ENCODE data around the gene TRPC4AP. TPM values are rescaled to one million over a fixed set of nuclear protein-coding genes. Genes with fewer than 3 reads are reported as not detected.
A peak's percentile ranks its signal among the peaks of the same experiment; 100 is the strongest.

The TRPC4AP gene
- total RNA-seq, 3 donors from 2014 or later = 49.6 to 60.5 (median 53.8) TPM

DNA sequence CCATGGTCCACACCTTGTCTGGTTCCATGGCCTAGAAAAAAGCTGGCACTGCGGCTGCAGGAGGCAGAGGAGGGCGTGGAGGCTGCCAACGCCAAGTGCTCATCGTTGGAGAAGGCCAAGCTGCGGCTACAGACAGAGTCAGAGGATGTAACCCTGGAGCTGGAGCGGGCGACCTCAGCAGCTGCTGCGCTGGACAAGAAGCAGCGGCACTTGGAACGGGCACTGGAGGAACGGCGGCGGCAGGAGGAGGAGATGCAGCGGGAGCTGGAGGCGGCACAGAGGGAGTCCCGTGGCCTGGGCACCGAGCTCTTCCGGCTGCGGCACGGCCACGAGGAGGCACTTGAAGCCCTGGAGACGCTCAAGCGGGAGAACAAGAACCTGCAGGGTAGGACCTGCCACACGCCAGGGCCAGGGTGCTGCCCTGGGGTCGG, 93.6 kb downstream of the TRPC4AP start:
- H3K4me3 ChIP-seq = no peak overlapping the region
- DNase-seq (peak in 1 of 3 donors; percentile 33), ATAC-seq (no peak)
- H3K9me3 ChIP-seq = no peaks in the 10 kb centered on the region
- TF ChIP-seq, protein P1, sequence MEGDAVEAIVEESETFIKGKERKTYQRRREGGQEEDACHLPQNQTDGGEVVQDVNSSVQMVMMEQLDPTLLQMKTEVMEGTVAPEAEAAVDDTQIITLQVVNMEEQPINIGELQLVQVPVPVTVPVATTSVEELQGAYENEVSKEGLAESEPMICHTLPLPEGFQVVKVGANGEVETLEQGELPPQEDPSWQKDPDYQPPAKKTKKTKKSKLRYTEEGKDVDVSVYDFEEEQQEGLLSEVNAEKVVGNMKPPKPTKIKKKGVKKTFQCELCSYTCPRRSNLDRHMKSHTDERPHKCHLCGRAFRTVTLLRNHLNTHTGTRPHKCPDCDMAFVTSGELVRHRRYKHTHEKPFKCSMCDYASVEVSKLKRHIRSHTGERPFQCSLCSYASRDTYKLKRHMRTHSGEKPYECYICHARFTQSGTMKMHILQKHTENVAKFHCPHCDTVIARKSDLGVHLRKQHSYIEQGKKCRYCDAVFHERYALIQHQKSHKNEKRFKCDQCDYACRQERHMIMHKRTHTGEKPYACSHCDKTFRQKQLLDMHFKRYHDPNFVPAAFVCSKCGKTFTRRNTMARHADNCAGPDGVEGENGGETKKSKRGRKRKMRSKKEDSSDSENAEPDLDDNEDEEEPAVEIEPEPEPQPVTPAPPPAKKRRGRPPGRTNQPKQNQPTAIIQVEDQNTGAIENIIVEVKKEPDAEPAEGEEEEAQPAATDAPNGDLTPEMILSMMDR (IDR thresholded peaks at IDR 0.05) = no peak
- peaks cover 4% of the 10 kb centered on the region for H3K4me1 ChIP-seq (ENCODE audit: low read depth)
- intact Hi-C loops (cut with DNase I, micrococcal nuclease) = no loop called here
- H3K36me3 ChIP-seq (ENCODE audit: low read depth) = peaks cover 14% of the 10 kb centered on the region

DNA sequence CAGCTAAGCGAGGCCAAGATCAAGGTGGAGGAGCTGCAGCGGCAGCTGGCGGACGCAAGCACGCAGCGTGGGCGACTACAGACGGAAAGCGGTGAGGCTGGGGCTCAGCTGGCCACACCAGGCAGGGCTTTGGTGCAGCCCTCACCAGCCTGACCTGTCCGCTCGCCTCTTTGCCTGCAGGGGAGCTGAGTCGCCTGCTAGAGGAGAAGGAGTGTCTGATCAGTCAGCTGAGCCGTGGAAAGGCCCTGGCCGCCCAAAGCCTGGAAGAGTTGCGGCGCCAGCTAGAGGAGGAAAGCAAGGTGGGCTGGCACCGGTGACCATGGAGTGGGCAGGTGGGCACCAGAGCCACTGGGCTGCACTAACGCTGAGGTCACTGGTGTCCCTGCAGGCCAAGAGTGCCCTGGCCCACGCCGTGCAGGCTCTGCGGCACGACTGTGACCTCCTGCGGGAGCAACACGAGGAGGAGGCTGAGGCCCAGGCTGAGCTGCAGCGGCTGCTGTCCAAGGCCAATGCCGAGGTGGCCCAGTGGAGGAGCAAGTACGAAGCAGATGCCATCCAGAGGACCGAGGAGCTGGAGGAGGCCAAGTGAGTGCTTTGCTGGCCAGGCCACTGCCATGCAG, 94.2 kb downstream of the TRPC4AP start:
- Histone ChIP-seq H3K4me1 (ENCODE audit: low read depth) (peaks cover 4% of the 10 kb centered on the region), H3K36me3 (ENCODE audit: low read depth) (peaks cover 9% of the 10 kb centered on the region), H3K4me3 (no peak overlapping the region), H3K9me3 (no peaks in the 10 kb centered on the region)
- TF ChIP-seq, protein P1 (IDR thresholded peaks at IDR 0.05) = no peak
- intact Hi-C loops (cut with DNase I, micrococcal nuclease) = no loop called here
- DNase-seq (peak in 1 of 3 donors; percentile 48), ATAC-seq (no peak)

DNA sequence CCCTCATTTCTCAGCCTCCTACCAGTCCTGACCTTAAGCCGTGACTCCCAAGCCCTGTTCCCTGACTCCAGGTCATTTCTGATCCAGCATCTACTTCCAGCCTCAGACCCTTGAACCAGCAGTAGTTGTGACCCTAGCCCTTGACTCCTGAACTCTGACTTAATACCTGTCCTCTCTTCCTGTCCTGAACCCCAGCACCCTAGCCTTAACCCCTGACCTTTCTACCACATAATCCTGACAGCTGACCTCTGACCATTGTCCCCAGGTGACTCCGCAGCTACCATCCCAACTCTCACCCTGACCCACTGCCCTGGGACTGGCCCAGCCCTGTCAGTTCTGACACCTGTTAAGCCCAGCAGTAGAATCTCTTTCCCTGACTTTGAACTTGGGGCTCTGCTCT, 94.8 kb downstream of the TRPC4AP start:
- TF ChIP-seq, protein P1 (IDR thresholded peaks at IDR 0.05) = no peak
- Histone ChIP-seq H3K36me3 (ENCODE audit: low read depth) (peaks cover 6% of the 10 kb centered on the region), H3K9me3 (no peaks in the 10 kb centered on the region), H3K4me1 (ENCODE audit: low read depth) (peaks cover 4% of the 10 kb centered on the region), H3K4me3 (no peak overlapping the region)
- intact Hi-C loops (cut with DNase I, micrococcal nuclease) = no loop called here
- ATAC-seq (no peak), DNase-seq (peak in 1 of 3 donors; percentile 7)

DNA sequence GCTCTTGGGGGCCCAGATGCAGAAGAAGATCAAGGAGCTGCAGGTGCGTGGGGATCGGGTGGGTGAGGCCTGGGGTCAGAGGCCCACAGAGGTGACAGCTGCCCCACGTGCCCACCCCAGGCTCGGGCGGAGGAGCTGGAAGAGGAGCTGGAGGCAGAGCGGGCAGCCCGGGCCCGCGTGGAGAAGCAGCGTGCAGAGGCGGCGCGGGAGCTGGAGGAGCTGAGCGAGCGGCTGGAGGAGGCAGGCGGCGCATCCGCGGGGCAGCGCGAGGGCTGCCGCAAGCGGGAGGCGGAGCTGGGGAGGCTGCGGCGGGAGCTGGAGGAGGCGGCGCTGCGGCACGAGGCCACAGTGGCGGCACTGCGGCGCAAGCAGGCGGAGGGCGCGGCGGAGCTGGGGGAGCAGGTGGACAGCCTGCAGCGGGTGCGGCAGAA, 95.5 kb downstream of the TRPC4AP start:
- intact Hi-C loops (cut with DNase I, micrococcal nuclease) = no loop called here
- no peak overlapping the region for H3K4me3 ChIP-seq
- DNase-seq = peak; percentile 59 to 85 (median 67)

DNA sequence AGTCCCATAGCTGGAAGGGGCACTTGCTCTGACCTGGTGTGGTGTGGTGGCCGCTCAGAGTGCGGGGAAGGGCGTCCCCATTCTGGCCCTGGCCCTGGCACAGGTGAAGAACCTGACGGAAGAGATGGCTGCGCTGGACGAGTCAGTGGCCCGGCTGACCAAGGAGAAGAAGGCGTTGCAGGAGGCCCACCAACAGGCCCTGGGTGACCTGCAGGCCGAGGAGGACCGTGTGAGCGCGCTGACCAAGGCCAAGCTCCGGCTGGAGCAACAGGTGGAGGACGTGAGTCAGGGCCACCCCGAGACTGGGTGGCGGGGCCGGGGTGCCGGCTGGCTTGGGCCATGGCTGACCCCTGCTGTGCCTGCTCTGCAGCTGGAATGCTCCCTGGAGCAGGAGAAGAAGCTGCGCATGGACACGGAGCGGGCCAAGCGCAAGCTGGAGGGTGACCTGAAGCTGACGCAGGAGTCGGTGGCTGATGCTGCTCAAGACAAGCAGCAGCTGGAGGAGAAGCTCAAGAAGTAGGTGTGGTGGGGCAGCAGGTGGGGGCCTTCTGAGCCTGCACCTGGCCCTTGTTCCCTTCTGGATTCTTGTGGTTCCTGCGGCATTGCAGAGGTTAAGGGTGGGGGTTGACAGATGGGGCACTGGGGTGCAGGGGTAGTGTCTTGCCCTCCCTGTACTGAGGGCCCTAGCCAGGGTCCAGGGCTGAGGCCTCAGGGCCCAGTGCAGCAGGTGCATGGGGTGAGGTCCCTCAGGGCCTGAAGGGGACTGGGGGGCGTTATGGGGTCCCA, 96.2 kb downstream of the TRPC4AP start:
- intact Hi-C loops (cut with DNase I, micrococcal nuclease) = no loop called here
- H3K4me3 ChIP-seq = no peak overlapping the region
- peaks cover 4% of the 10 kb centered on the region for H3K4me1 ChIP-seq (ENCODE audit: low read depth)
- TF ChIP-seq, protein P1 (IDR thresholded peaks at IDR 0.05) = no peak
- ATAC-seq (peak; percentile 1), DNase-seq (peak in 1 of 3 donors; percentile 40)
- H3K36me3 ChIP-seq (ENCODE audit: low read depth) = peaks cover 5% of the 10 kb centered on the region
- H3K9me3 ChIP-seq = no peaks in the 10 kb centered on the region

More for the DNA sequence above, 95.5 kb downstream of the TRPC4AP start:
- Histone ChIP-seq H3K9me3 (no peaks in the 10 kb centered on the region), H3K4me1 (ENCODE audit: low read depth) (peaks cover 4% of the 10 kb centered on the region), H3K36me3 (ENCODE audit: low read depth) (peaks cover 5% of the 10 kb centered on the region)
- TF ChIP-seq, protein P1 (IDR thresholded peaks at IDR 0.05) = no peak
- ATAC-seq = peak; percentile 87
